H1 (cell line): Measurements from ENCODE around the gene POLE4. TPM values are rescaled to one million over a fixed set of nuclear protein-coding genes. Genes with fewer than 3 reads are reported as not detected.

Experiments used
- BCL11A ChIP-seq, 2 experiments: IDR thresholded peaks; one replicate each; pipeline ENCODE4 v1.6.1; 2011; ENCODE audit warnings: low read depth in 2 of 2, low read length in 2 of 2, mild to moderate bottlenecking in 2 of 2
- CBX5 ChIP-seq: fragments of 300-800, 300-1000 bp; sonication (generic); IDR thresholded peaks from 2 replicates; pipeline ENCODE4 v1.7.1; 2016; ENCODE audit warnings: antibody characterized with exemption, low read length, low read depth
- CHD7 ChIP-seq: fragments of 300-600 bp; sonication (generic); IDR thresholded peaks from 2 replicates; pipeline ENCODE4 v1.7.1; 2012; ENCODE audit warnings: low read length, moderate library complexity, mild to moderate bottlenecking, inconsistent platforms; ENCODE audit not compliant: insufficient replicate concordance
- EP300 ChIP-seq, 2 experiments: IDR thresholded peaks; 1 replicate in 1 of 2; 2 replicates in 1 of 2; pipeline ENCODE4 v1.6.1; 2011 to 2012; ENCODE audit warnings: low read depth in 2 of 2, low read length in 2 of 2, mild to moderate bottlenecking in 2 of 2, borderline replicate concordance in 1 of 2, inconsistent platforms in 1 of 2, moderate library complexity in 1 of 2
- JUN ChIP-seq: IDR thresholded peaks from 2 replicates; pipeline ENCODE4 v1.6.1; 2011; ENCODE audit warnings: low read depth, mild to moderate bottlenecking, improper control_type of control experiment, low read length
- POLR2A ChIP-seq, 2 experiments: IDR thresholded peaks; 1 replicate in 1 of 2; 2 replicates in 1 of 2; pipeline ENCODE4 v1.6.1; 2011; ENCODE audit warnings: low read depth in 2 of 2, low read length in 2 of 2, mild to moderate bottlenecking in 2 of 2; ENCODE audit errors: control extremely low read depth in 1 of 2
- RNF2 ChIP-seq: fragments of 200-900, 300-1000 bp; sonication (generic); IDR thresholded peaks from 2 replicates; pipeline ENCODE4 v1.7.1; 2016; ENCODE audit warnings: borderline replicate concordance, low read depth, mild to moderate bottlenecking, antibody characterized with exemption, low read length; ENCODE audit not compliant: poor library complexity, severe bottlenecking; ENCODE audit errors: missing control alignments
- SIN3A ChIP-seq, 2 experiments: IDR thresholded peaks in 1 of 2; conservative IDR thresholded peaks in 1 of 2; 2 replicates each; pipeline ENCODE4 v1.6.1; 2011 to 2012; ENCODE audit warnings: low read length in 2 of 2, improper control_type of control experiment in 1 of 2, low read depth in 1 of 2, mild to moderate bottlenecking in 1 of 2
- SP2 ChIP-seq: IDR thresholded peaks from 2 replicates; pipeline ENCODE4 v1.6.1; 2012; ENCODE audit warnings: mild to moderate bottlenecking, low read length, inconsistent platforms
- USF2 ChIP-seq: IDR thresholded peaks from 2 replicates; pipeline ENCODE4 v1.6.1; 2011; ENCODE audit warnings: low read length, improper control_type of control experiment
- polyA plus RNA-seq, 7 experiments: library from polyadenylated mRNA; depleted of rRNA in 3 of 7; stranded (reverse) in 5 of 7; unstranded in 2 of 7; fragments of >200 nt in 5 of 7; fragments of 200-250 nt in 2 of 7; gene quantifications; 1 replicate in 5 of 7; 2 replicates in 1 of 7; 4 replicates in 1 of 7; pipeline versions ENCODE4 v1.2.1 to v1.2.3, GENCODE V29; 2011 to 2013; ENCODE audit warnings: missing spikeins in 2 of 7, mixed read lengths in 2 of 7
- total RNA-seq: library from RNA; stranded (reverse); fragmentation: NEBNext Ultra II Directional; extraction: Animal tissue kit (Norgen Biotek cat#: 25700); gene quantifications from 2 replicates; pipeline ENCODE4 v1.2.1, GENCODE V29; 2021

Gene POLE4
- total and polyA plus RNA-seq, 2 of the 8 experiments (the other 6 are each of a cell fraction or from before 2014, with no cell fraction given), result 16.7 to 44.7 TPM

- no peak for TF ChIP-seq CHD7
- TF ChIP-seq EP300 (IDR thresholded peaks at IDR 0.05; ENCODE audit: borderline replicate concordance in 1 of 2, low read depth in 2 of 2, low read length in 2 of 2), result no peak
- no peak for TF ChIP-seq SP2
- no peak for TF ChIP-seq RNF2
- no peak for TF ChIP-seq CBX5
- TF ChIP-seq BCL11A (IDR thresholded peaks at IDR 0.05; ENCODE audit: low read depth in 2 of 2, low read length in 2 of 2), result no peak
- TF ChIP-seq POLR2A (IDR thresholded peaks at IDR 0.05; ENCODE audit: control extremely low read depth in 1 of 2, low read depth in 2 of 2, low read length in 2 of 2), result 0 out of 3 replicates have a peak, but pooled peaks of 1 of the 2 experiments have one; percentile 25
- TF ChIP-seq JUN, result no peak
- TF ChIP-seq USF2, result no peak
- TF ChIP-seq SIN3A (conservative IDR thresholded peaks at IDR 0.05 in 1 of 2, IDR thresholded peaks at IDR 0.05 in 1 of 2; ENCODE audit: low read depth in 1 of 2, low read length in 2 of 2), result no peak
Observed at GRCh38 chr2:74947703-74948102, 10.7 kb upstream of the POLE4 start (continued).
